Astrocyte of the cerebellum (primary cell): Measurements from ENCODE around the gene AMPH.
"Not testable (repeated sequence)": the region's sequence is repeated elsewhere in the genome, so short reads cannot be mapped to it uniquely, and the experiment has no call there.

Experiments
- DNase-seq: peaks from one replicate; pipeline ENCODE4 v3.0.0-alpha.2; 2011; ENCODE audit warnings: low read depth
- H3K4me3 ChIP-seq: 2 replicates; pipeline ENCODE4 v1.5.1; 2011; ENCODE audit warnings: mild to moderate bottlenecking, low read depth, low read length, moderate library complexity
- in situ Hi-C: cut with HindIII; loops from 2 replicates; pipeline ENCODE4 v1.10.0; 2017; ENCODE audit warnings: low sequenced_read_pairs
- TF ChIP-seq, protein P1 (sequence below): IDR thresholded peaks from 2 replicates; pipeline ENCODE4 v1.5.1; 2012; ENCODE audit warnings: low read length, low read depth, moderate library complexity, mild to moderate bottlenecking; ENCODE audit errors: missing control alignments

Gene AMPH

DNA sequence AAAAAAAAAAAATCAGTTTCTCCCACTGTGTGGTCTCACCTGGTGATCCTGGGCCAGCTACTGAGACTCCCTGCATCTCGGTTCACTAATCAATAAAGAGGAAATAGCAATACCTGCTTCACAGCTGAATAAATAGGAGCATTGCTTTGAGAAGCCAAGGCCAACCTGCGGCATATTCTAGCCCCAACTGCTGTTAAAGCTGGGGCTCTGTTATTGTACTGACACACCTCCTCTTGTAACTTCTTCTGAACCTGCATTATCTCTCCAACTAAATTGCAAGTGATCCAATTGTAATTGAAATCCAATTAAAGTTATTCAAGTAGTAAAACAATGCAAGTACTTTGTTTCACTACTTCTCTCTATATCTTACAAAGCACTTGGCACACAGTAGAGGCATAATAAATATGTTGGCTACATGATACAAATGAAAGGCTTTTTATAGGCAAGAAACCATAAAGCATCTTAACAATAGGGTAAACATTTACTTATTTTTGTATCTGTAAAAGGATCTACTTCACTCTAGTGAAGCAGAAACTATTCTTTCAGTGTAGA, 38.4 kb downstream of the AMPH start:
- TF ChIP-seq, protein P1, sequence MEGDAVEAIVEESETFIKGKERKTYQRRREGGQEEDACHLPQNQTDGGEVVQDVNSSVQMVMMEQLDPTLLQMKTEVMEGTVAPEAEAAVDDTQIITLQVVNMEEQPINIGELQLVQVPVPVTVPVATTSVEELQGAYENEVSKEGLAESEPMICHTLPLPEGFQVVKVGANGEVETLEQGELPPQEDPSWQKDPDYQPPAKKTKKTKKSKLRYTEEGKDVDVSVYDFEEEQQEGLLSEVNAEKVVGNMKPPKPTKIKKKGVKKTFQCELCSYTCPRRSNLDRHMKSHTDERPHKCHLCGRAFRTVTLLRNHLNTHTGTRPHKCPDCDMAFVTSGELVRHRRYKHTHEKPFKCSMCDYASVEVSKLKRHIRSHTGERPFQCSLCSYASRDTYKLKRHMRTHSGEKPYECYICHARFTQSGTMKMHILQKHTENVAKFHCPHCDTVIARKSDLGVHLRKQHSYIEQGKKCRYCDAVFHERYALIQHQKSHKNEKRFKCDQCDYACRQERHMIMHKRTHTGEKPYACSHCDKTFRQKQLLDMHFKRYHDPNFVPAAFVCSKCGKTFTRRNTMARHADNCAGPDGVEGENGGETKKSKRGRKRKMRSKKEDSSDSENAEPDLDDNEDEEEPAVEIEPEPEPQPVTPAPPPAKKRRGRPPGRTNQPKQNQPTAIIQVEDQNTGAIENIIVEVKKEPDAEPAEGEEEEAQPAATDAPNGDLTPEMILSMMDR = no peak
- H3K4me3 ChIP-seq = no peak overlapping the region
- in situ Hi-C loops = no loop called here
- DNase-seq = no peak

DNA sequence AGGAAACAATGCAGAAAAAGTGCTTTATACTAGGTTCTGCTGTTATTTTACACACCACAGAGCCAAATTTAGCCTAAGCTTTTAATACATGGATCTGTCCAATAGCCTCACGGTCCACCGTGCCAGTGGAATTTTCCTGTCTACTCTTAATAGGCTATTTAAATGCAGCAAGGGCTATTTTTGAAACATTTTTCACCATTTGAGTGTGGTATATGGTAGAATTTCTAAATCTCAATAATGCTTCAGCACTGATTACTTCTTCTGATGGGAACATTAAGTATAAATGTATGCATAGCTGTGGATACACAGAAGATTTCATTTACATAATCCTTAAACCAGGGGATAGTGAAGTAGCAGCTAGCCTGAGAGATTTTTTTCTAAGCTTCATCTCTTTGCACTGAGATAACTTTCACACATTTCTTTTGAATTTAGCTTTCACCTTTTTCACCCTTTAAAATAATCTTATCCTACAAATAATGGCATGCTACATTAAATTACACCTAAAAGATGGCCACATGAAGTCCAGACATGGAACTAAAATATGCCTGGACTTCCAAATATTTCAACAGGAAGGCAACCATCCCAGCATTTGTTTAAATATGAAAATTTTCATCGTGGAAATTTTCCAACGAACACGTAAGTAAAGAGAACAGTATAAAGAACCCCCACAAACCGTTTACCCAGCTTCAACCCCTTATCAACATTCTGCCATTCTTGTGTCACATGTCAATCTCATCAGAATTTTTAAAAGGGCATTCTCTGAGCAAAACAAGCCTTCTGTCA, 45.4 kb downstream of the AMPH start:
- no peak overlapping the region for H3K4me3 ChIP-seq
- DNase-seq = peak; percentile 12
- TF ChIP-seq, protein P1 = no peak
- in situ Hi-C loops = no loop called here

- peak; percentile 84 for DNase-seq
- in situ Hi-C loops = no loop called here
- TF ChIP-seq, protein P1 = no peak
- no peak overlapping the region for H3K4me3 ChIP-seq
These were observed 46.5 kb downstream of the AMPH start for GRCh38 chr7:38584443-38585210.

DNA sequence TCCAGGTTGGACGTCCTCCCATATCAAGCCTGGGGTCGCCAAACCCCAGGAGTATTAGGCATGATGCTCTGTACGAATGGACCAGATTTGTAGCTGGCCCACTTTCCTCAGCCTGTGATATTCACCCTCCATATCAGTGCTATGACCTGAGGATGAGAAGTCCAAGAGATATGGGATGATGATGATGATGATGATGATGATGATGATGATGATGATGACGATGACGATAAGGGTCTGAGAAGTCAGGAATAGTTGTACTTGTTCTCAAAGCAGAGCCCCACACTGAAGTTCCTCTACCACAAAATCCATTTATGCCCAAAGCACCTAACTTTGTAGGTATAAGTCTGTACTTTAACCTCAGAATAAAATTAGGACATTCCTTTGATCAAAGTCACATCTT, 50.7 kb downstream of the AMPH start:
- no peak for DNase-seq
- in situ Hi-C loops = no loop called here
- TF ChIP-seq, protein P1 = no peak
- H3K4me3 ChIP-seq = no peak overlapping the region

- no peak overlapping the region for H3K4me3 ChIP-seq
- DNase-seq = peak; percentile 37
- TF ChIP-seq, protein P1 = no peak
- in situ Hi-C loops = no loop called here
These were observed 57.1 kb downstream of the AMPH start for GRCh38 chr7:38574086-38574485.

- DNase-seq, in situ Hi-C loops, H3K4me3 ChIP-seq: not testable (repeated sequence)
These were observed 59.6 kb downstream of the AMPH start for GRCh38 chr7:38571620-38572019.

- no peak overlapping the region for H3K4me3 ChIP-seq
- no peak for DNase-seq
- TF ChIP-seq, protein P1 = no peak
- in situ Hi-C loops = no loop called here
These were observed 62.7 kb downstream of the AMPH start for GRCh38 chr7:38568497-38568896.
